Glutamatergic neuron (in vitro differentiated cells): Measurements from ENCODE around the gene CCNY. TPM values are rescaled to one million over a fixed set of nuclear protein-coding genes. Genes with fewer than 3 reads are reported as not detected.

Source experiments
- DNase-seq: peaks from one replicate; pipeline ENCODE4 v3.0.0; 2022
- H3K27ac Mint-ChIP-seq: one replicate; pipeline ENCODE4 v1.8.0; 2020; ENCODE audit warnings: mild to moderate bottlenecking, mixed read lengths, inconsistent platforms; ENCODE audit not compliant: unreplicated experiment
- H3K27me3 Mint-ChIP-seq: one replicate; pipeline ENCODE4 v1.8.0; 2020; ENCODE audit warnings: mild to moderate bottlenecking, moderate library complexity, mixed read lengths, inconsistent platforms; ENCODE audit not compliant: unreplicated experiment
- H3K36me3 Mint-ChIP-seq: one replicate; pipeline ENCODE4 v1.8.0; 2020; ENCODE audit warnings: mild to moderate bottlenecking, mixed read lengths, inconsistent platforms; ENCODE audit not compliant: unreplicated experiment
- H3K4me1 Mint-ChIP-seq: one replicate; pipeline ENCODE4 v1.8.0; 2020; ENCODE audit warnings: mild to moderate bottlenecking, low read depth, mixed read lengths, inconsistent platforms; ENCODE audit not compliant: unreplicated experiment
- H3K4me3 Mint-ChIP-seq: one replicate; pipeline ENCODE4 v1.8.0; 2020; ENCODE audit warnings: mild to moderate bottlenecking, mixed read lengths, inconsistent platforms; ENCODE audit not compliant: unreplicated experiment
- H3K9me3 Mint-ChIP-seq: one replicate; pipeline ENCODE4 v1.8.0; 2020; ENCODE audit warnings: mild to moderate bottlenecking, moderate library complexity, mixed read lengths, inconsistent platforms; ENCODE audit not compliant: unreplicated experiment
- CTCF ChIP-seq: fragments of 200-600 bp; sonication (generic); IDR thresholded peaks from one replicate; pipeline ENCODE4 v1.5.0; 2021; ENCODE audit not compliant: partially characterized antibody, unreplicated experiment
- total RNA-seq: library from RNA; stranded (reverse); fragmentation: NEBNext Ultra II Directional; extraction: Animal tissue kit (Norgen Biotek cat#: 25700); gene quantifications from one replicate; pipeline ENCODE4 v1.2.1, GENCODE V29; 2021; ENCODE audit not compliant: unreplicated experiment

CCNY gene
- total RNA-seq, 1 donor from 2014 or later, result 219 TPM

GRCh38 chr10:35546824-35547225 is 210.5 kb downstream of the CCNY start:
- Mint-ChIP-seq H3K36me3 (no peaks in the 10 kb centered on the region), H3K27me3 (peaks cover 17% of the 10 kb centered on the region), H3K9me3 (peaks cover 10% of the 10 kb centered on the region), H3K4me1 (peaks cover 14% of the 10 kb centered on the region), H3K4me3 (no peak overlapping the region), H3K27ac (peak overlapping the region; percentile 23)
- DNase-seq, result no peak
- TF ChIP-seq CTCF, result no peak

- Mint-ChIP-seq H3K9me3 (peaks cover 12% of the 10 kb centered on the region), H3K36me3 (no peaks in the 10 kb centered on the region), H3K4me1 (peaks cover 11% of the 10 kb centered on the region), H3K4me3 (no peak overlapping the region), H3K27me3 (peaks cover 18% of the 10 kb centered on the region), H3K27ac (no peak overlapping the region)
- no peak for DNase-seq
- no peak for TF ChIP-seq CTCF
Observed at GRCh38 chr10:35552650-35553342, 216.5 kb downstream of the CCNY start.

- Mint-ChIP-seq H3K27me3 (peaks cover 16% of the 10 kb centered on the region), H3K9me3 (peaks cover 15% of the 10 kb centered on the region), H3K27ac (no peak overlapping the region), H3K4me3 (no peak overlapping the region), H3K36me3 (no peaks in the 10 kb centered on the region), H3K4me1 (peaks cover 22% of the 10 kb centered on the region)
- DNase-seq, result no peak
- TF ChIP-seq CTCF, result no peak
Observed at GRCh38 chr10:35554036-35554435, 217.7 kb downstream of the CCNY start.

- Mint-ChIP-seq H3K36me3 (no peaks in the 10 kb centered on the region), H3K27ac (no peak overlapping the region), H3K9me3 (peaks cover 19% of the 10 kb centered on the region), H3K4me1 (peaks cover 27% of the 10 kb centered on the region), H3K27me3 (peaks cover 21% of the 10 kb centered on the region), H3K4me3 (no peak overlapping the region)
- TF ChIP-seq CTCF, result no peak
- DNase-seq, result no peak
Observed at GRCh38 chr10:35554461-35555056, 218.2 kb downstream of the CCNY start.
